SK-N-SH (cell line): ENCODE results near the gene RADIL. TPM values are rescaled to one million over a fixed set of nuclear protein-coding genes. Genes with fewer than 3 reads are reported as not detected.

Experiments
- CTCF ChIA-PET: fragments of 300-600, 350-600 bp; formaldehyde crosslinking; extraction: SDS; loops from one replicate; lab custom pipeline; 2021; lab: Yijun Ruan, JAX
- POLR2A ChIA-PET: fragments of 350-600 bp; sonication (Branson Sonifier 250); formaldehyde crosslinking; extraction: SDS; loops from one replicate; lab custom pipeline; 2020; ENCODE audit warnings: antibody characterized with exemption, inconsistent platforms; lab: Yijun Ruan, JAX
- DNase-seq: peaks from one replicate; pipeline ENCODE4 v3.0.0; 2012
- H2AFZ ChIP-seq: fragments of 200-600 bp; sonication (generic); 2 replicates; pipeline ENCODE4 v1.8.1; 2016; ENCODE audit warnings: antibody characterized with exemption, mild to moderate bottlenecking, low read depth
- H3F3A ChIP-seq: fragments of 200-600 bp; sonication (generic); replicated peaks from 2 replicates; pipeline ENCODE3; 2016; ENCODE audit warnings: antibody characterized with exemption, mild to moderate bottlenecking; ENCODE audit not compliant: insufficient read depth
- H3K27ac ChIP-seq, 2 experiments: fragments of 200-500 bp in 1 of 2; fragments of 200-600 bp in 1 of 2; sonication (Bioruptor generic) in 1 of 2; sonication (generic), shearing (Covaris generic) in 1 of 2; 2 replicates each; pipeline versions ENCODE4 v1.5.1 to v1.6.1; 2014 to 2016; ENCODE audit warnings: low read depth in 2 of 2, inconsistent platforms in 1 of 2, low read length in 1 of 2, mild to moderate bottlenecking in 1 of 2, mixed read lengths in 1 of 2
- H3K27me3 ChIP-seq: fragments of 200-600 bp; sonication (generic), shearing (Covaris generic); 2 replicates; pipeline ENCODE4 v1.6.1; 2016; ENCODE audit warnings: mixed run types; ENCODE audit not compliant: insufficient read depth
- H3K36me3 ChIP-seq, 2 experiments: fragments of 200-500 bp in 1 of 2; fragments of 200-600 bp in 1 of 2; sonication (Bioruptor generic) in 1 of 2; sonication (generic) in 1 of 2; replicated peaks in 1 of 2; 2 replicates each; pipeline versions ENCODE3 to v1.5.1; 2014 to 2016; ENCODE audit warnings: low read length in 1 of 2, mild to moderate bottlenecking in 1 of 2; ENCODE audit not compliant: insufficient read depth in 2 of 2, control insufficient read depth in 1 of 2
- H3K4me1 ChIP-seq, 2 experiments: fragments of 200-500 bp in 1 of 2; fragments of 200-600 bp in 1 of 2; sonication (Bioruptor generic) in 1 of 2; sonication (generic), shearing (Covaris generic) in 1 of 2; 2 replicates each; pipeline versions ENCODE4 v1.5.1 to v1.6.1; 2014 to 2016; ENCODE audit warnings: low read depth in 1 of 2, low read length in 1 of 2, mixed run types in 1 of 2; ENCODE audit not compliant: insufficient read depth in 2 of 2, control insufficient read depth in 1 of 2
- H3K4me2 ChIP-seq: fragments of 200-600 bp; sonication (generic), shearing (Covaris generic); 2 replicates; pipeline ENCODE4 v1.6.1; 2017; ENCODE audit warnings: mixed run types
- H3K4me3 ChIP-seq, 2 experiments: fragments of 200-500 bp in 1 of 2; fragments of 200-600 bp in 1 of 2; sonication (Bioruptor generic) in 1 of 2; sonication (generic), shearing (Covaris generic) in 1 of 2; 2 replicates each; pipeline versions ENCODE4 v1.5.1 to v1.8.1; 2014 to 2016; ENCODE audit warnings: low read depth in 2 of 2, inconsistent platforms in 1 of 2, low read length in 1 of 2, mild to moderate bottlenecking in 1 of 2, mixed read lengths in 1 of 2, moderate library complexity in 1 of 2
- H3K79me2 ChIP-seq: fragments of 200-600 bp; sonication (generic); 2 replicates; pipeline ENCODE4 v1.8.1; 2017; ENCODE audit warnings: mild to moderate bottlenecking; ENCODE audit not compliant: insufficient read depth
- H3K9ac ChIP-seq: fragments of 200-600 bp; sonication (generic); 2 replicates; pipeline ENCODE4 v1.6.1; 2017; ENCODE audit warnings: mixed run types
- H3K9me2 ChIP-seq: fragments of 200-600 bp; sonication (generic); 2 replicates; pipeline ENCODE4 v1.6.1; 2017; ENCODE audit warnings: mixed run types
- H3K9me3 ChIP-seq: fragments of 200-600 bp; sonication (generic); 2 replicates; pipeline ENCODE4 v1.6.1; 2017; ENCODE audit warnings: mixed run types, mild to moderate bottlenecking, moderate library complexity
- H4K20me1 ChIP-seq: fragments of 200-600 bp; sonication (generic); 2 replicates; pipeline ENCODE4 v1.6.1; 2017; ENCODE audit warnings: mild to moderate bottlenecking, mixed run types; ENCODE audit not compliant: insufficient read depth
- CHD2 ChIP-seq: fragments of 150-350 bp; IDR thresholded peaks from 2 replicates; pipeline ENCODE4 v1.6.1; 2018; ENCODE audit warnings: low read length; ENCODE audit not compliant: partially characterized antibody
- EP300 ChIP-seq, 2 experiments: IDR thresholded peaks; 2 replicates each; pipeline versions ENCODE4 v1.4.0 to v1.6.1; 2012; ENCODE audit warnings: borderline replicate concordance in 1 of 2, low read depth in 1 of 2, low read length in 1 of 2
- EZH2phosphoT487 ChIP-seq: fragments of 200-600 bp; sonication (generic); IDR thresholded peaks from 2 replicates; pipeline ENCODE4 v1.6.1; 2017; ENCODE audit warnings: low read depth, mixed run types, mild to moderate bottlenecking, antibody characterized with exemption, moderate library complexity, borderline replicate concordance
- FOSL2 ChIP-seq: IDR thresholded peaks from 2 replicates; pipeline ENCODE4 v1.4.0; 2012; ENCODE audit warnings: low read depth, mild to moderate bottlenecking, moderate library complexity, borderline replicate concordance
- FOXJ3 ChIP-seq: sonication (generic); formaldehyde crosslinking; IDR thresholded peaks from 2 replicates; pipeline ENCODE4 v1.5.1; 2020; ENCODE audit warnings: mild to moderate bottlenecking, missing genetic modification reagents
- FOXM1 ChIP-seq: IDR thresholded peaks from 2 replicates; pipeline ENCODE4 v1.4.0; 2012; ENCODE audit warnings: low read depth, mild to moderate bottlenecking
- GABPA ChIP-seq: IDR thresholded peaks from 2 replicates; pipeline ENCODE4 v1.4.0; 2012; ENCODE audit warnings: low read depth, mild to moderate bottlenecking
- GATA2 ChIP-seq: sonication (generic); formaldehyde crosslinking; IDR thresholded peaks from 2 replicates; pipeline ENCODE4 v1.5.0; 2020; ENCODE audit warnings: mild to moderate bottlenecking, missing genetic modification reagents
- MEF2A ChIP-seq: IDR thresholded peaks from 2 replicates; pipeline ENCODE4 v1.4.0; 2012; ENCODE audit warnings: low read depth, borderline replicate concordance
- NFIC ChIP-seq: IDR thresholded peaks from 2 replicates; pipeline ENCODE4 v1.4.0; 2012; ENCODE audit warnings: borderline replicate concordance
- NRF1 ChIP-seq: IDR thresholded peaks from 2 replicates; pipeline ENCODE4 v1.6.1; 2012; ENCODE audit warnings: low read depth, mild to moderate bottlenecking, low read length
- PBX3 ChIP-seq: IDR thresholded peaks from 2 replicates; pipeline ENCODE4; 2012
- RCOR1 ChIP-seq: fragments of 150-350 bp; IDR thresholded peaks from 2 replicates; pipeline ENCODE4 v1.6.1; 2017; ENCODE audit warnings: antibody characterized with exemption, low read length
- RFX5 ChIP-seq: IDR thresholded peaks from 2 replicates; pipeline ENCODE4 v1.6.1; 2012; ENCODE audit warnings: mild to moderate bottlenecking, improper control_type of control experiment, low read length
- RXRA ChIP-seq: IDR thresholded peaks from 2 replicates; pipeline ENCODE4 v1.4.0; 2012; ENCODE audit warnings: low read depth, mild to moderate bottlenecking, borderline replicate concordance
- SMC3 ChIP-seq: IDR thresholded peaks from 2 replicates; pipeline ENCODE4 v1.6.1; 2012; ENCODE audit warnings: low read depth, low read length, improper control_type of control experiment
- TCF12 ChIP-seq: IDR thresholded peaks from 2 replicates; pipeline ENCODE4 v1.4.0; 2012
- USF2 ChIP-seq: fragments of 150-350 bp; IDR thresholded peaks from 2 replicates; pipeline ENCODE4 v1.6.1; 2017; ENCODE audit warnings: antibody characterized with exemption, low read length, low read depth, borderline replicate concordance
- ZBTB33 ChIP-seq: IDR thresholded peaks from 2 replicates; pipeline ENCODE4 v1.4.0; 2012; ENCODE audit warnings: low read depth, borderline replicate concordance
- WGBS: methylation state at CpG from one replicate; pipeline ENCODE4 v1.1.6; 2017; ENCODE audit warnings: low lambda C conversion rate; 5-methylcytosine and 5-hydroxymethylcytosine counted together
- polyA plus RNA-seq, 3 experiments: library from polyadenylated mRNA; depleted of rRNA; stranded (reverse); fragments of >200 nt; gene quantifications; 2 replicates each; pipeline ENCODE4 v1.2.3, GENCODE V29; 2012
- TF ChIP-seq, protein P1 (sequence below): fragments of 200-600 bp; sonication (generic); IDR thresholded peaks from 2 replicates; pipeline ENCODE4 v1.6.1; 2017; ENCODE audit warnings: antibody characterized with exemption, mild to moderate bottlenecking, moderate library complexity

The RADIL gene
- polyA plus RNA-seq, 1 of the 3 experiments (the other 2 are of a cell fraction) = 4.3 TPM

DNA sequence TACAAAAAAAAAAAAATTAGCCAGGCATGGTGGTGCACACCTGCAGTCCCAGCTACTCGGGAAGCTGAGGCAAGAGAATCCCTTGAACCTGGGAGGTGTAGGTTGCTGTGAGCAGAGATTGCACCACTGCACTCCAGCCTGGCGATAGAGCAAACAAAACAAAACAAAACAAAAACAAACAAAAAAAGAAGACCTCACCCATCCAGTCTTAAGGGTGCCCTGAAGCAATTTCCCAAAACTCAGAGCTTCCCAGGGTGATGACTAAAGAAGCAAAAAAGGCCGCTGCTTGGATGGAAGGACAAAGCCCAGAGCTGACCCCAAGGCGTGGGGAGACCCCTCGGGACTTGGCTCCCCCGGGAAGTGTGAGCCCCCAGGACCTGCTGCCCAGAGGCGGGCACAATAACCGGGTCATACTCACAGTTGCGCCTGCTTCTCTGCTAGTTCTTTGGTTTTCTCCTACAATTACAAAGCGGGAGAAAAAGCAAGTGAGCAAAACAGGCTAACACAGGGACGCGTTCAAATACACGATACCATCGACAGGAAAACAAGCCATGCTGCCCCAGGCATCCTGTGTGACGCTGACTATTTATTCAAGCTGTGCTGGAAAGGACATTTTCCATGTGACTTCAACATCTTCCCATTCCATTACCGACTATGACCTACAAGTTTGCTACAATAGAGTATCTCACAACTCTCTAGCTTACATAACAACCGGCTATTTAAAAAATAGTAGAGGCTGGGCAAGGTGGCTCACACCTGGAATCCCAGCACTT lies 51.6 kb downstream of the RADIL start:
- POLR2A ChIA-PET = interaction anchor here (0.6 kb wide), 1 partner anchor 35 kb away, joined by 3 read pairs; no protein-coding TSS in a partner anchor
- Histone ChIP-seq H3K9ac (no peak overlapping the region), H3K27ac (no peak overlapping the region)

More for the DNA sequence above, 51.6 kb downstream of the RADIL start:
- no peak for TF ChIP-seq FOSL2
- TF ChIP-seq USF2 = no peak
- TF ChIP-seq SMC3 = no peak
- TF ChIP-seq NRF1 = no peak
- TF ChIP-seq RFX5 = no peak
- no peak for TF ChIP-seq EZH2phosphoT487
- no peak for TF ChIP-seq EP300 (IDR thresholded peaks at IDR 0.05; ENCODE audit: borderline replicate concordance in 1 of 2, low read depth in 1 of 2, low read length in 1 of 2)
- TF ChIP-seq RCOR1 = no peak
- TF ChIP-seq FOXM1 = no peak
- TF ChIP-seq GATA2 (CRISPR knock-in tag) = no peak
- no peak for TF ChIP-seq FOXJ3
- TF ChIP-seq RXRA = no peak
- TF ChIP-seq CHD2 = no peak
- TF ChIP-seq, protein P1, sequence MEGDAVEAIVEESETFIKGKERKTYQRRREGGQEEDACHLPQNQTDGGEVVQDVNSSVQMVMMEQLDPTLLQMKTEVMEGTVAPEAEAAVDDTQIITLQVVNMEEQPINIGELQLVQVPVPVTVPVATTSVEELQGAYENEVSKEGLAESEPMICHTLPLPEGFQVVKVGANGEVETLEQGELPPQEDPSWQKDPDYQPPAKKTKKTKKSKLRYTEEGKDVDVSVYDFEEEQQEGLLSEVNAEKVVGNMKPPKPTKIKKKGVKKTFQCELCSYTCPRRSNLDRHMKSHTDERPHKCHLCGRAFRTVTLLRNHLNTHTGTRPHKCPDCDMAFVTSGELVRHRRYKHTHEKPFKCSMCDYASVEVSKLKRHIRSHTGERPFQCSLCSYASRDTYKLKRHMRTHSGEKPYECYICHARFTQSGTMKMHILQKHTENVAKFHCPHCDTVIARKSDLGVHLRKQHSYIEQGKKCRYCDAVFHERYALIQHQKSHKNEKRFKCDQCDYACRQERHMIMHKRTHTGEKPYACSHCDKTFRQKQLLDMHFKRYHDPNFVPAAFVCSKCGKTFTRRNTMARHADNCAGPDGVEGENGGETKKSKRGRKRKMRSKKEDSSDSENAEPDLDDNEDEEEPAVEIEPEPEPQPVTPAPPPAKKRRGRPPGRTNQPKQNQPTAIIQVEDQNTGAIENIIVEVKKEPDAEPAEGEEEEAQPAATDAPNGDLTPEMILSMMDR = no peak
- no peak for TF ChIP-seq MEF2A
- TF ChIP-seq TCF12 = no peak
- no peak for TF ChIP-seq ZBTB33
- TF ChIP-seq PBX3 = no peak
- TF ChIP-seq NFIC = no peak
- TF ChIP-seq GABPA = no peak
- Histone ChIP-seq H3K79me2 (no peaks in the 10 kb centered on the region), H2AFZ (no peak overlapping the region), H3K9me2 (no peaks in the 10 kb centered on the region), H3K4me3 (no peak overlapping the region), H3K27me3 (no peaks in the 10 kb centered on the region), H3K4me1 (peaks cover 0 to 16% of the 10 kb centered on the region in 2 experiments; a peak in 1 of 4 replicates), H3K36me3 (no peaks in the 10 kb centered on the region), H4K20me1 (no peaks in the 10 kb centered on the region), H3F3A (no peaks in the 10 kb centered on the region), H3K4me2 (no peak overlapping the region), H3K9me3 (no peaks in the 10 kb centered on the region)
- CTCF ChIA-PET = interaction anchor here (0.7 to 8.9 kb wide), 8 partner anchors 13 to 254 kb away, joined by 4 to 235 read pairs (median 34); partner anchors contain the start of gene RADIL
- 76% methylated on average over 17 of the region's 17 CpGs for WGBS
- DNase-seq = peak; percentile 72
